Testis (tissue), 3 donors: ENCODE results near the gene PXMP2. TPM values are rescaled to one million over a fixed set of nuclear protein-coding genes. Genes with fewer than 3 reads are reported as not detected.

Experiments
- DNase-seq: peaks from one replicate; pipeline ENCODE4 v3.0.0-alpha.2; 2019
- H3K27ac ChIP-seq, 2 donors: fragments of 200-600 bp; sonication (generic); one replicate each; pipeline ENCODE4 v1.5.1; 2019
- H3K27me3 ChIP-seq: fragments of 200-600 bp; sonication (generic); one replicate; pipeline ENCODE4 v1.5.1; 2019
- H3K36me3 ChIP-seq: fragments of 200-600 bp; sonication (generic); one replicate; pipeline ENCODE4 v1.5.1; 2017; ENCODE audit warnings: low read depth; ENCODE audit errors: missing control alignments
- H3K4me1 ChIP-seq: fragments of 200-600 bp; sonication (generic); one replicate; pipeline ENCODE4 v1.5.1; 2019
- H3K4me3 ChIP-seq, 2 donors: fragments of 200-600 bp; sonication (generic); one replicate each; pipeline ENCODE4 v1.5.1; 2017 to 2019
- H3K9me3 ChIP-seq: fragments of 200-600 bp; sonication (generic); one replicate; pipeline ENCODE4 v1.5.1; 2017
- POLR2A ChIP-seq: fragments of 450-650 bp; IDR thresholded peaks from one replicate; pipeline ENCODE4 v1.6.1; 2017; ENCODE audit warnings: antibody characterized with exemption, mild to moderate bottlenecking, moderate library complexity
- WGBS, 2 donors: methylation state at CpG; one replicate each; pipeline ENCODE4 v1.1.5; 2018; 5-methylcytosine and 5-hydroxymethylcytosine counted together
- intact Hi-C: fragments of 100-400 bp; cut with DNase I; formaldehyde crosslinking; loops from one replicate; pipeline ENCODE4 v1.15.1; 2023; ENCODE audit warnings: low total_unique reads
- polyA plus RNA-seq: library from polyadenylated mRNA; stranded (reverse); fragments of 350-450 nt; fragmentation: Illumina TruSeq; extraction: RNeasy Lipid Tissue Mini Kit (QIAGEN cat#74804); gene quantifications from one replicate; pipeline ENCODE4 v1.2.3, GENCODE V29; 2014; ENCODE audit warnings: low read depth, low replicate concordance; ENCODE audit not compliant: insufficient read depth
- total RNA-seq, 2 donors: library from RNA; depleted of rRNA; stranded (reverse); fragments of >200 nt; gene quantifications; one replicate each; pipeline ENCODE4 v1.2.3, GENCODE V29; 2016
- TF ChIP-seq, protein P1 (sequence below), 3 experiments: fragments of 450-650 bp in 2 of 3; fragments of 200-600 bp in 1 of 3; sonication (generic) in 1 of 3; IDR thresholded peaks; one replicate each; pipeline ENCODE4 v1.5.1; 2016 to 2019; ENCODE audit warnings: antibody characterized with exemption in 3 of 3, mild to moderate bottlenecking in 2 of 3, moderate library complexity in 1 of 3

The PXMP2 gene
- total and polyA plus RNA-seq, 3 donors from 2014 or later: 13.5 to 26.5 (median 16.0) TPM

- Histone ChIP-seq H3K4me1 (no peaks in the 10 kb centered on the region), H3K27me3 (no peaks in the 10 kb centered on the region), H3K9me3 (no peaks in the 10 kb centered on the region), H3K27ac (no peak overlapping the region), H3K36me3 (no peaks in the 10 kb centered on the region), H3K4me3 (no peak overlapping the region)
- no peak for TF ChIP-seq POLR2A
- TF ChIP-seq, protein P1, sequence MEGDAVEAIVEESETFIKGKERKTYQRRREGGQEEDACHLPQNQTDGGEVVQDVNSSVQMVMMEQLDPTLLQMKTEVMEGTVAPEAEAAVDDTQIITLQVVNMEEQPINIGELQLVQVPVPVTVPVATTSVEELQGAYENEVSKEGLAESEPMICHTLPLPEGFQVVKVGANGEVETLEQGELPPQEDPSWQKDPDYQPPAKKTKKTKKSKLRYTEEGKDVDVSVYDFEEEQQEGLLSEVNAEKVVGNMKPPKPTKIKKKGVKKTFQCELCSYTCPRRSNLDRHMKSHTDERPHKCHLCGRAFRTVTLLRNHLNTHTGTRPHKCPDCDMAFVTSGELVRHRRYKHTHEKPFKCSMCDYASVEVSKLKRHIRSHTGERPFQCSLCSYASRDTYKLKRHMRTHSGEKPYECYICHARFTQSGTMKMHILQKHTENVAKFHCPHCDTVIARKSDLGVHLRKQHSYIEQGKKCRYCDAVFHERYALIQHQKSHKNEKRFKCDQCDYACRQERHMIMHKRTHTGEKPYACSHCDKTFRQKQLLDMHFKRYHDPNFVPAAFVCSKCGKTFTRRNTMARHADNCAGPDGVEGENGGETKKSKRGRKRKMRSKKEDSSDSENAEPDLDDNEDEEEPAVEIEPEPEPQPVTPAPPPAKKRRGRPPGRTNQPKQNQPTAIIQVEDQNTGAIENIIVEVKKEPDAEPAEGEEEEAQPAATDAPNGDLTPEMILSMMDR (IDR thresholded peaks at IDR 0.05): no peak
- WGBS, 2 donors: 93% methylated on average over 27 to 31 of the region's 31 CpGs
- no peak for DNase-seq
- intact Hi-C loops: no loop called here
These were observed 32.0 kb downstream of the PXMP2 start for GRCh38 chr12:132719141-132719953.

DNA sequence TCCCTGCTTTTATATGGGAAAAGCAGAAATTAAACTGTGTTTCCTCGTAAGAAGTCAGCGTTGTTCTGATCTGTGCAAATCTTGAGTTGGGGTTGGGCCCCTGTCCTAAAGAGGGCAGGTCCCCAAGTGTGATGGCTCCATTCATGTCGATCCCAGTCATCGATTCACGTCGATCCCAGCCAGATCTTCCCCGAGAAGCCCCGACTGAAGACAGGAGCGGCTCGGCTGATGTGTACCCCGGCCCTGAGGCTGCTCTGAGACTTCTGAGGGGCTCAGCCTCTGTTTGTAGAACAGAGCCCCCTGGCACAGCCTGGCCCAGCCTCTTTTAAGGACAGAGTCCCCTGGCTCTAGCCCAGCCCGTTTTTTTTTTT is 32.6 kb downstream of the PXMP2 start:
- Histone ChIP-seq H3K4me1 (no peaks in the 10 kb centered on the region), H3K9me3 (no peaks in the 10 kb centered on the region), H3K36me3 (no peaks in the 10 kb centered on the region), H3K27ac (no peak overlapping the region), H3K4me3 (no peak overlapping the region), H3K27me3 (no peaks in the 10 kb centered on the region)
- TF ChIP-seq, protein P1 (IDR thresholded peaks at IDR 0.05): no peak
- TF ChIP-seq POLR2A: no peak
- 91 to 94% methylated on average over 12 of the region's 12 CpGs for WGBS, 2 donors
- no peak for DNase-seq
- intact Hi-C loops: no loop called here

GRCh38 chr12:132720606-132721345 is 33.4 kb downstream of the PXMP2 start:
- TF ChIP-seq, protein P1 (IDR thresholded peaks at IDR 0.05): no peak
- no peak for TF ChIP-seq POLR2A
- H3K27ac ChIP-seq: no peak overlapping the region
- no peaks in the 10 kb centered on the region for H3K36me3 ChIP-seq
- DNase-seq: no peak
- intact Hi-C loops: no loop called here
- no peaks in the 10 kb centered on the region for H3K27me3 ChIP-seq
- no peaks in the 10 kb centered on the region for H3K9me3 ChIP-seq
- 95 to 96% methylated on average over 20 to 25 of the region's 25 CpGs for WGBS, 2 donors
- H3K4me1 ChIP-seq: no peaks in the 10 kb centered on the region
- H3K4me3 ChIP-seq: no peak overlapping the region

DNA sequence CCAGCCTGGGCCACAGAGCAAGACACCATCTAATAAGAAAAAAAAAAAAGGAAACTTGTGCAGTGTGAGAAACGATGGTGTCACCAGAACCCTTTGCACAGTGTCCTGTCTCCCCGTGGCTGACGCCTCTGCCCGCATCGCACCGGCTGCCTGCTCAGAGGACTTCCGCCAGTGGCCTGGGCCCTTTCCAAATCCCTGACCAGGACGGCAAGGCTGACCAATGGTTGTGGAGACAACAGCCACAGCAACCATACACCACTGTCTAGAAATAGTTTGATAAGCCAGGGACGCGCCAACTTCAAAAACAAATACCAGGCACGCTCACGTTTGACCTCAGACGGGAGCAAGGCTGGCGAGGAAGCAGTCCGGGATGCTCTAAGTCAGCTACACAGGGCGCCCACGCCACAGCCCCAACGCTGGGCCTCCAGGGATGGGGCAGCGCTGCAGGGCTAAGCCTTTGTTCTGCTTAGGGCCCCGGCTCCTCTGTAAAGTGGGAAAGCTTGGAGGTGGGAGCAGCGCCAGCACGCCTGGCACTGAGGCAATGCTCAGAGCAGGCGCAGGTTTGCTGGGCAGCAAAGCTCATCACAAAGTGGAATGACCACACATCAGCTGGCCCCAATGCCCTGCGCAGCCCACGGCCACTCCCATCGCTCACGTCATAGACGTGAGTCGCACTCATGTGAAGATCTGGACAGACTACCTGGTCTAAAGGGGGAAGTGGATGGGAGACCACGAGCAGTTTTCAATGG is 35.8 kb downstream of the PXMP2 start:
- H3K4me3 ChIP-seq: no peak overlapping the region
- H3K36me3 ChIP-seq: no peaks in the 10 kb centered on the region
- H3K27ac ChIP-seq: no peak overlapping the region
- intact Hi-C loops: no loop called here
- DNase-seq: no peak
- no peaks in the 10 kb centered on the region for H3K4me1 ChIP-seq
- no peaks in the 10 kb centered on the region for H3K27me3 ChIP-seq
- H3K9me3 ChIP-seq: no peaks in the 10 kb centered on the region
- 91 to 93% methylated on average over 28 to 30 of the region's 30 CpGs for WGBS, 2 donors
- no peak for TF ChIP-seq POLR2A
- TF ChIP-seq, protein P1 (IDR thresholded peaks at IDR 0.05): no peak
